ENCODE data around the gene LETM1.

LETM1 gene

GRCh38 chr4:1783015-1783414, 72.9 kb downstream of the LETM1 start:
- in situ Hi-C loops (cut with HindIII; ENCODE audit: low sequenced_read_pairs) = no loop called here

- in situ Hi-C loops (cut with HindIII; ENCODE audit: low sequenced_read_pairs) = no loop called here
Observed at GRCh38 chr4:1780435-1780834, 75.5 kb downstream of the LETM1 start.

GRCh38 chr4:1779588-1780382, 76.2 kb downstream of the LETM1 start:
- in situ Hi-C loops (cut with HindIII; ENCODE audit: low sequenced_read_pairs) = no loop called here

- in situ Hi-C loops (cut with HindIII; ENCODE audit: low sequenced_read_pairs) = no loop called here
Observed at GRCh38 chr4:1778642-1779392, 77.1 kb downstream of the LETM1 start.

DNA sequence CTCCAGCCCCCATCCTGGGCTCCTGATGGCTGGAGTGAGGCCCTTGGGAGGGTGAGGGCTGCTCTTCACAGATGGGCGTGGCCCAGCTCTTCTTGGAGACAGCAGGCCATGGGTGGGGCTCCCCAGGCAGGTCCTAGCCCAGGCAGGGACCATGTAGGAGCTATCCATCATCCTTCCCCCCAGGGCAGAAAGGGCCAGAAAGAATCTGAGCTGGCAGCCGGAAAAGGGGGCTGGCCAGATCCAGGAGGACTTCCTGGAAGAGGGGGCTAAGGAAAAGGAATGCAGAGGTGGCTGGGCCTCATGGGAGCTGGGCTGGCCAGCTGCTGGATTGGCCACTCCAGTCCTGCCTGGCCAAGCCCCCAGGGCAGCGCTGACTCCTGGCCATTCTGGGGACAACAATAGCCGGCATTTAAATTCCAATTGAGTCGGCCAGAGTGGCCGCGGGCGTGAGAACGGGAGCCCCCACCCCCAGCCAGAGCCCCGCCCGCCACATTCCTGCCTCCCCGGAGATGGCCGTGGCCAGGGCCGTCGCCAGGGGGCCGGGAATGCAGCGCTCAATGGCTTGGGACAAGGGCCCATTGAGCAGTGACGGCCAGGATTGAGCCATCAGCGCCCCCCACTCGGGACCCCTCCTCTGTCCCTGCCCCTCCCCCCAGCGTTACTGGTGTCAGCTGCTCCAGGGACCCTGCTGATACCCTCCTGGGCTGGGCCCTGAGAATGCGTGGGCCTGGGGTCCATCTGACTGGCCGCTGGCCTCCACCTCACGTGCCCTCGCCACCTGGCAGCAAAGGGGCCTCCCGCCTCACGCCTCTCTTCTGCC, 77.9 kb downstream of the LETM1 start:
- in situ Hi-C loops (cut with HindIII; ENCODE audit: low sequenced_read_pairs) = no loop called here

DNA sequence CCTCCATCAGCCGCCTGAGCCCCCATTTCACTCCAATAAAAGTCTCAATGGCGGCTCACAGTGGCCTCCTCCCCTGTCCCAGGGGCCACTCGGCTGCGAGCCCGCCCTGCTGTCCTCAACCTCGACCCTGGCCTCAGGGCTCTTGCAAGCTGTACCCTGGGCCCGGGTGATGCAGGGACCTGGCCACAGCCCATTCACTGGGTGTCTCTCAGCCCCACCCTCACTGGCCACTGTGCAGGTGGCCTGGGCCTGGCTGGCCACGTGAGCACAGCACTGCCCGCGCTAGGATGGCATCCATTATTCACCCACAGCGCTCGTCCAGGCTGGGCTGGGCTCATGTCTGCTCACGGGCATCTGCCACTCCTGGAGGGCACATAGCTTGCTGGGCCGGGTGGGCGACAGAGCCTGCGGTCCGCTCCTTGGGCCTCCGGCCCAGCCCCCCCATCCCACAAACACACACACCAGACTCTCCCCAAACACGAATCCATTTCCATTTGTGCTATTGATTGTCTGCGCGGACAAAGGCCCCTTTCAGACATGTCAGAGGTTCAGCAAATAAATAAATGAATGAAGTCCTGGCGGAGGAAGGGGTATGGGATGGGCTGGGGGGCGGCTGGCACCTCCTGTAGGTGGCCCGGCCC, 79.3 kb downstream of the LETM1 start:
- in situ Hi-C loops (cut with HindIII; ENCODE audit: low sequenced_read_pairs) = no loop called here

- in situ Hi-C loops (cut with HindIII; ENCODE audit: low sequenced_read_pairs) = no loop called here
Observed at GRCh38 chr4:1775731-1776500, 80.0 kb downstream of the LETM1 start.

DNA sequence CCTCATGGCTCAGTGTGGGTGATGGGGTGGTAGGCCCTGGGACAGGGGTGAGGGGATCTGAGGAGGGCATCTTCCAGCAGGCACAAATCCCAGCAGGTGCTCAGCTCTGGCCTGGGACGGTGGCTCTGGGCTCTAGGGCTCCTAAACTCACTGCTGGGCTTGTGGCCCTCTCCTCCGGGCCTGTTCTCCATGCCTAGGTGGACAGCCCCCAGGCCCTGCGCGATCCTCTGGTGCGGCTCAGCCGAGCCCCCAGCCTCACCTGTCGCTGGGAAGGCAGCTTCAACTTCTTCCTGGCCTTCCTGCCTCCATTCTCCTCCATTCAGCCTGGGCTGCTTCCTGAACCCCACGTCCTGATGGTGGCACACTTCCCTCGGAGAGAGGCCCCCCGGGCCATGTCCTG, 82.2 kb downstream of the LETM1 start:
- in situ Hi-C loops (cut with HindIII; ENCODE audit: low sequenced_read_pairs) = no loop called here

GRCh38 chr4:1772853-1773538, 83.0 kb downstream of the LETM1 start:
- in situ Hi-C loops (cut with HindIII; ENCODE audit: low sequenced_read_pairs) = no loop called here

DNA sequence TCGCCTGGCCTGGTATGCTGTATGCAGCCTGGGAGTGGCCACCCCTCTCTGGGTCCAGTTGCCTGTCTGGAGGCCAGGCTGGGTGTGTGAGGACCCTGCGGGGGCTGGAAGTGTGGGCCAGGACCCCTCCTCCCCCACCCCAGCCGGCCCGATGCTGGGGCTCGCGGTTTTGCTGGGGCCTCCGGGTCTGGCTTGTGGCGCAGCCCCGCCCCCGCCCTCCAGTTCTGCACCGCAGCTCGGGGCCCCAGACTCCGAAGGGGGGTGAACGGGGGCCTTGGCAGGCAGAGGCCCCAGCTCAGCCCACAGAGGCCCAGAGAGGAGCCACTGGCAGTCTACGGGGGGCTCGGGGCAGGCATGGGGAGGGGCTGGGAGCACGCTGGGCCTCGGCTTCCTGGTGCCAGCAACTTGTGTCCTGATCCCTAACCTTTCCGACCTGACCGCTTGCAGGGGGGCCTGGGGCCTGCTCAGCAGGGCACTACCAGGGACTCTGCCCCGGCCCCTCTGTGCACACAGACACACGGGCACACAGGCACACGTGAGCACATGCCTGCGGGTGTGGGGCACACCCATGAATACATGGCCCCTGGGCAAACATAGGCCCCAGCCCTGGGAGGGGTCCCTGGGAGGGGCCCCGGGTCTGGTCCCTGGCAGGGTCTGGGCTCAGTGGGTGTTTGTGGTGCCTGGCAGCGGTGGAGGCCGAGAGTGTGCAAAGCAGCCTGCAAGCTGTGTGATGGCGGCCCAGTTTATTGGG, 84.2 kb downstream of the LETM1 start:
- in situ Hi-C loops (cut with HindIII; ENCODE audit: low sequenced_read_pairs) = no loop called here

GRCh38 chr4:1770791-1771231, 85.1 kb downstream of the LETM1 start:
- in situ Hi-C loops (cut with HindIII; ENCODE audit: low sequenced_read_pairs) = no loop called here

GRCh38 chr4:1770245-1770644, 85.7 kb downstream of the LETM1 start:
- in situ Hi-C loops (cut with HindIII; ENCODE audit: low sequenced_read_pairs) = no loop called here

- in situ Hi-C loops (cut with HindIII; ENCODE audit: low sequenced_read_pairs) = no loop called here
Observed at GRCh38 chr4:1769692-1770091, 86.3 kb downstream of the LETM1 start.

DNA sequence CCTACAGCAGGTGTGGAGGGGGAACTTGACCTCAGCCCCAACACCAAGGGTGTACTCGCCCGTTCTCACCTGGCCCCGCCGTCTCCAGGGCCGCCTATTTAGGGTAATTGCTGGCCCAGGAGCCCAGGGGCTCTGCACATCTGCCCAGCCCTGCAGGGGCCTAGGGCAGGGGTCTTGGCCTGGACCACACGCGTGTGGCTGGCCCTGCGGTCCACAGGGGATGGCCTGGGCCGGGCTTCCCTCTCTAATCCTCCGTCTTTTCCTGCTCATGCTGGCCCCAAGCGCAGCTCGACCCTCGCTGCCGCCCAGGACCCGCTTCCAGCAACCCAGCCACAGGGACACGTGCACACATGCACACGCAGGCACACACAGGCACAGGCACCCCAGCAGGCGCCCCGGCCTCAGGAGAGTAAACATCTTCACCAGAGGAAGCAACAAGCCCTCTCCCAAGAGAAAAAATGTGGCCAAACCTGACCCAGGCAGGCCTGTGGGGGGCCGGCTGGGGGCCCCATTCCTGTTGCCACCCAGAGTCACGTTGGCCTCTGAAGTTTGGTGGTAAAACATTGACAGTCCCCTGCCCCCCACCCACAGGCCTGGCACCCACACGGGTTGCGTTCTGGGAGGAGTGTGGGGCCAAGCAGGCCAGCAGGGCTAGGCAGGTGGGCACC, 87.5 kb downstream of the LETM1 start:
- in situ Hi-C loops (cut with HindIII; ENCODE audit: low sequenced_read_pairs) = no loop called here

DNA sequence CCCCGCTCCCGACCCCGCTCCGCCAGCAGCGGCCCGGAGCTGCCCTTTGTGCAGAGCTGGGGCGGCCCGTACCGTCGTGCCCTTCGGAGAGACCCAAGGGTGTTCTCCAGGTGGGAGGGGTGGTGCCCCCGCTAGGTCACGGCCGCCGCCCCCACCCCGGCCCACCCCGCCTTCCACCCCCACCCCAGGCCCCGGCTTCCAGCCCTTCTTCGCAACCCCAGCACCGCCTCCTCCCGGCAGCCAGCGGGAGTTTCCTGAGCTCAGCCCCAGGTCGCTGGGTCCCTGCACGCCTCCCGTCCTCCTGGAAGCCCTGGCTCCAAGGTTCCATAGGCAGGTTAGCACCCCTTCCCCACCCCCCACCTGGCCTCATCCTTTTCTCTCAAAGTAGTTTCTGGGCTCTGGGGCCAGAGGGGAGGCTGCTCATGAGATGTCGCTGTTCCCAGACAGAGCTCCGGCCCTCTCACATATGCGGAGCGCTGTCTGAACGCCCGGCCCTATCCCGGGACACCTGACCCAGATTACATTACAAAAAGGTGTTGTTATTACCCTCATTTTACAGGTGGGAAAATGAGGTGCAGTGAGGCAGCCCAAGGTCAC, 88.1 kb downstream of the LETM1 start:
- in situ Hi-C loops (cut with HindIII; ENCODE audit: low sequenced_read_pairs) = no loop called here

GRCh38 chr4:1767061-1767769, 88.7 kb downstream of the LETM1 start:
- in situ Hi-C loops (cut with HindIII; ENCODE audit: low sequenced_read_pairs) = no loop called here
